SU-DHL-6 (cell line): ENCODE measurements around the gene JAML.

ENCODE experiments used
- H2AFZ ChIP-seq: fragments of 200-600 bp; sonication (generic); 2 replicates; pipeline ENCODE4 v1.6.1; 2014; ENCODE audit warnings: low read depth, mild to moderate bottlenecking, moderate library complexity, mixed read lengths, antibody characterized with exemption, low read length; ENCODE audit not compliant: severe bottlenecking
- H3F3A ChIP-seq: fragments of 200-600 bp; shearing (Covaris generic); 2 replicates; pipeline ENCODE4 v1.6.0; 2016; ENCODE audit warnings: antibody characterized with exemption, mild to moderate bottlenecking; ENCODE audit not compliant: insufficient read depth
- H3K27ac ChIP-seq: fragments of 200-600 bp; sonication (generic); 2 replicates; pipeline ENCODE4 v1.5.1; 2016; ENCODE audit warnings: low read depth, mild to moderate bottlenecking, low read length, moderate library complexity, mixed read lengths
- H3K27me3 ChIP-seq: fragments of 200-600 bp; sonication (generic), shearing (Covaris generic); 2 replicates; pipeline ENCODE4 v1.6.0; 2014; ENCODE audit warnings: mild to moderate bottlenecking, low read length
- H3K36me3 ChIP-seq: fragments of 200-600 bp; sonication (generic); 2 replicates; pipeline ENCODE4 v1.6.1; 2014; ENCODE audit warnings: mild to moderate bottlenecking, low read length, mixed read lengths
- H3K4me2 ChIP-seq: fragments of 300-600, 200-600 bp; shearing (Covaris generic), sonication (generic); 2 replicates; pipeline ENCODE4 v1.6.0; 2014; ENCODE audit warnings: low read length, low read depth, mild to moderate bottlenecking; ENCODE audit not compliant: poor library complexity, severe bottlenecking
- H3K4me3 ChIP-seq: fragments of 200-600 bp; sonication (generic); 2 replicates; pipeline ENCODE4 v1.5.1; 2014; ENCODE audit warnings: antibody characterized with exemption, low read length, mild to moderate bottlenecking, mixed read lengths; ENCODE audit not compliant: insufficient read depth, poor library complexity, severe bottlenecking
- H3K79me2 ChIP-seq: fragments of 200-600 bp; sonication (generic); 2 replicates; pipeline ENCODE4 v1.6.1; 2014; ENCODE audit warnings: mild to moderate bottlenecking, low read length, moderate library complexity; ENCODE audit not compliant: insufficient read depth
- H3K9ac ChIP-seq: fragments of 200-600 bp; sonication (generic); 2 replicates; pipeline ENCODE4 v1.7.0; 2014; ENCODE audit warnings: mild to moderate bottlenecking, low read length
- H3K9me2 ChIP-seq: fragments of 200-600 bp; sonication (generic); replicated peaks from 2 replicates; pipeline ENCODE4 v1.6.1; 2014; ENCODE audit warnings: low read length; ENCODE audit not compliant: insufficient read depth
- H3K9me3 ChIP-seq: fragments of 200-600 bp; sonication (generic); 2 replicates; pipeline ENCODE4 v1.6.1; 2014; ENCODE audit warnings: low read length, mixed read lengths; ENCODE audit not compliant: insufficient read depth
- H4K20me1 ChIP-seq: fragments of 200-600 bp; sonication (generic); 2 replicates; pipeline ENCODE4 v1.6.1; 2014; ENCODE audit warnings: low read depth, mild to moderate bottlenecking, antibody characterized with exemption, low read length, moderate library complexity, mixed read lengths
- CTCF ChIP-seq: fragments of 200-600 bp; sonication (generic); IDR thresholded peaks from one replicate; pipeline ENCODE4 v1.5.1; 2017; ENCODE audit warnings: antibody characterized with exemption, mild to moderate bottlenecking, low read length, moderate library complexity; ENCODE audit not compliant: insufficient read depth, poor library complexity, severe bottlenecking
- EZH2phosphoT487 ChIP-seq: fragments of 200-600 bp; sonication (generic), shearing (Covaris generic); conservative IDR thresholded peaks from 2 replicates; pipeline ENCODE4 v1.6.1; 2018; ENCODE audit warnings: mild to moderate bottlenecking, antibody characterized with exemption, low read length, moderate library complexity, mixed read lengths

The JAML gene

GRCh38 chr11:118157186-118157895, 67.5 kb downstream of the JAML start:
- Histone ChIP-seq H3K9me2 (no peaks in the 10 kb centered on the region), H3K36me3 (no peaks in the 10 kb centered on the region), H3K27me3 (no peaks in the 10 kb centered on the region), H3F3A (no peaks in the 10 kb centered on the region), H2AFZ (no peak overlapping the region), H3K9me3 (no peaks in the 10 kb centered on the region), H3K79me2 (no peaks in the 10 kb centered on the region), H4K20me1 (no peaks in the 10 kb centered on the region), H3K4me3 (no peak overlapping the region), H3K27ac (no peak overlapping the region), H3K9ac (no peak overlapping the region), H3K4me2 (no peak overlapping the region)
- TF ChIP-seq EZH2phosphoT487 (no peak), CTCF (no peak)

- no peaks in the 10 kb centered on the region for H3F3A ChIP-seq
- H3K9me3 ChIP-seq, result no peaks in the 10 kb centered on the region
- TF ChIP-seq CTCF (no peak), EZH2phosphoT487 (no peak)
- H3K27me3 ChIP-seq, result no peaks in the 10 kb centered on the region
- H3K4me2 ChIP-seq, result no peak overlapping the region
- no peaks in the 10 kb centered on the region for H3K79me2 ChIP-seq
- no peak overlapping the region for H3K27ac ChIP-seq
- H3K36me3 ChIP-seq, result no peaks in the 10 kb centered on the region
- H4K20me1 ChIP-seq, result no peaks in the 10 kb centered on the region
- no peaks in the 10 kb centered on the region for H3K9me2 ChIP-seq
- no peak overlapping the region for H3K4me3 ChIP-seq
- H2AFZ ChIP-seq, result no peak overlapping the region
- H3K9ac ChIP-seq, result no peak overlapping the region
These were observed 68.2 kb downstream of the JAML start for GRCh38 chr11:118156531-118157185.

GRCh38 chr11:118155776-118156530, 68.9 kb downstream of the JAML start:
- no peaks in the 10 kb centered on the region for H3K27me3 ChIP-seq
- no peak overlapping the region for H3K9ac ChIP-seq
- H4K20me1 ChIP-seq, result no peaks in the 10 kb centered on the region
- H3K4me3 ChIP-seq, result no peak overlapping the region
- no peaks in the 10 kb centered on the region for H3K9me2 ChIP-seq
- H3K36me3 ChIP-seq, result no peaks in the 10 kb centered on the region
- no peaks in the 10 kb centered on the region for H3K9me3 ChIP-seq
- H3F3A ChIP-seq, result no peaks in the 10 kb centered on the region
- no peaks in the 10 kb centered on the region for H3K79me2 ChIP-seq
- H3K27ac ChIP-seq, result no peak overlapping the region
- TF ChIP-seq EZH2phosphoT487 (no peak), CTCF (no peak)
- no peak overlapping the region for H2AFZ ChIP-seq
- no peak overlapping the region for H3K4me2 ChIP-seq
